ENCODE measurements around the gene BFSP1.

The BFSP1 gene

DNA sequence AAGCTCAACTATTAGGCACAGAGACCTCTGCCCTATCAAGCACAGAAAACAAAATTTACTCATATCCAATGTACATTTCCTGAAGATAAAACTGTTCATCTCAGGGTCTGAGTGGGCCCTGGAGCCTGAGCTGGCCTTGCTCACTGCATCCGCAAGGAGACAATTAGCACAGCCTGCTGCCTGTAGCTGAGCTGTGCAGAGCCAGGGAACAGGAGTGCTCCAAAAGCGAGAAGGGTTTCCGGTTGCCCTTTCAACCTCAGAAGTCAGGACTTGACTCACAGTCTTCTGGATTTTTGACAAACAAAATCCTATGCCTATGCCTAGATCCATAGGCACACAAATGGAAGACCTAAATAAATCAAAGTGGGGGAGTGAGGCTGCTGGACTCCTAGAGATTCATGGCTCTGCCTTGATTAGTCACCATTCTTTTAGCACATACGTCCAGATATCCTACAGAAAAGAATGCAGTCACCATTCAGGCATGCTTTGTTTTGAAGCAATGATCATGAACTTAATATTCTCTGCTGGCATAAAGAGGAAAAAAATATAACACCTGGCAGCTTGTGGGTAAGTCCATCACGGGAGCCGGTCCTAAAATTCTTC, 73.5 kb downstream of the BFSP1 start:
- DNase-seq, result no peak

GRCh38 chr20:17457079-17457478, 74.1 kb downstream of the BFSP1 start:
- no peak for DNase-seq

- no peak for DNase-seq
Observed at GRCh38 chr20:17456279-17456678, 74.9 kb downstream of the BFSP1 start.

- no peak for DNase-seq
Observed at GRCh38 chr20:17453592-17453991, 77.6 kb downstream of the BFSP1 start.

DNA sequence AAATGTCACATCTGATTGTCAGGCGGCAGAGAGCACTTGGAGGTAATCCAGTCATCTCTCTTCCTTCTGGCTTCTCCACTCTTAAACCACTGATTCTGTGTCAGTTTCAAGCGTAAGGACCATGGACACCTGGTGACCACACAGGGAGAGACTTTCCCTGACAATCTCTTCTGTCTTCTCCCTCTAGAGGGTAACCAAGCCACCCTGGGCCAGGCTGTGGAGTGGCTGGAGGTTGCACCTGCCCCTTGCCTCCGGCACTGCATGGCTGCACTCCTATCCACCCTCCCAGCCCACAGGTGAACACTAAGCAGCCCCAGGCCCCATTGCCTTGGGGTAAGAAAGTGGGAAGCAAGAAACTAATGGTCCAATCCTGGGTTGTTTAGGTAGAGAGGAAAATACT, 78.7 kb downstream of the BFSP1 start:
- no peak for DNase-seq

DNA sequence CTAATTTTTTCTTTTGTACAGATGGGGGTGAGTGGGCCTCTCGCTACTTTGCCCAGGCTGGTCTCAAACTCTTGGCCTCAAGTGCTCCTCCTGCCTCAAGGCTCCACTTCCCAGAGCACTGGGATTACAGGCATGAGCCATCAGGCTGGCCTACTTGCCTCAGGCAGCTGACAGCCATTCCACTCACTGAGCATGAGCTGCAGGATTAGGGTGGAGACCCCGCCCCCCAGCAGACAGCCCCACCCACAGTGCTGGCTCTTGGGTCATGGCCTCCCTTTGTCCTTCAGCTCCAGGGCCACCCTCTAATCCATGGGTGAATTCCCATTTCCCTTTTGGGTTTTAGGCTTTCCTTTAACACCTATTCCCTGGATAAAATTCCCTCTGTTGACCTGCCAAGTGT, 82.1 kb downstream of the BFSP1 start:
- DNase-seq, result no peak

DNA sequence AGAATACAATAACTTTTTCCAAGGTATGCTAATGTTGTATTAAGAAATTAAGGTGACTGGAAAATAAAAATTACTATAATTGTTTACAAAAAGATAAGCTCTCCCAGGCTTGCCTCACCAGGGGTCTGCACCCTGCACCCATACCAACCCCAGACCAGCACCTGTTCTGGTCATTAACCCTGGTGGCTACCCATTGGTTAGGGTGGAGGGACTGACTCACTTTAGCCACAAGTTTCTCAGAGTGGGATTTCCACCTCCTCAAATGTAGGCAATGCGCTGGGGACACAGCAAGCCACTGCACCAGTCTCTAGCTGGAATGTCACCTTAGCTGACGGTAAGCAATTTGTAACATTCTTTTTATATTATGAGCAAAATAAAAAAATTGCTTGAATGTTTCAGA, 83.1 kb downstream of the BFSP1 start:
- DNase-seq, result no peak

DNA sequence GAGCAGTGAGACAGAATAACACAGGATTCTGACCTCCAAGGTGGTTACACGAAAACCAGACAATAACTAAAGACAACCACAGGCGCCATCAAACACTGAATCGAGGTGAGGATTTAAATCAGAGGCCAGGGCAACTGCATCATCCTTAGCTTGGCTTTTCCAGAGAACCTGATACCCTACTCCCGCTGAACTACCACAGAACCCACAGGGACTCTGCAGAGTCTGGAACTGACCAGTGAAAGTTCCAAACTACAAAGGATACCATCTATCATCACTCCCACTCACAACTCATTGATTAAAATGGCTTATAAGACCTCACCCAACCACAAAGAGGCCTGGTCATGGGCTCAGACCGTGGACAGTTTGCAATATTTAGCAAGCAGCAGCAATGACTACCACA, 85.0 kb downstream of the BFSP1 start:
- no peak for DNase-seq

DNA sequence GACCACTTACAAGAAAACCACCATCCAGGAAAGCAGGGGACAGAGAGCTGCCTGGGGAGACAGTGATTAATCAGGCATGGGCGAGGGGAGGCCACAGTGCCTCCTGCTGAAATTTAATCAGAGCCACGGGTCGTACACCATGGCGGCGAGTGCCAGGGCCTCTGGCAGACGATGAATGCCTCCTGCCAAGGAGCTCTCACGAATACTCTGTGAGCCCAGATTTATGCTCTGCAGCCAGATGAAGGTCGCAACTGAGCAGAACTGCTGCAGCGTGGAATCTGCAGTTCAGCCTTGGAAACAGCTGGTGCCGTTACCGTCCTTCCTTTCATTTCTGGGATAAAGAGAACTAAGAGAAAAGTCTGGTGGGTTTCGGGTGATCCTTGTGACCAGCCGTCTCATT, 85.6 kb downstream of the BFSP1 start:
- DNase-seq, result no peak

GRCh38 chr20:17444091-17444490, 87.1 kb downstream of the BFSP1 start:
- no peak for DNase-seq
